Measurements from ENCODE around the gene PID1.

Gene PID1

GRCh38 chr2:229176136-229176535 lies 95.0 kb downstream of the PID1 start:
- H3K27me3 Mint-ChIP-seq = no peaks in the 10 kb centered on the region
- no peak overlapping the region for H3K27ac Mint-ChIP-seq
- H3K36me3 Mint-ChIP-seq = no peaks in the 10 kb centered on the region
- no peaks in the 10 kb centered on the region for H3K4me1 Mint-ChIP-seq (ENCODE audit: low read depth)
- peaks cover 9% of the 10 kb centered on the region for H3K9me3 Mint-ChIP-seq (ENCODE audit: low read depth)
- no peak overlapping the region for H3K4me3 Mint-ChIP-seq

- no peak overlapping the region for H3K27ac Mint-ChIP-seq
- H3K4me1 Mint-ChIP-seq (ENCODE audit: low read depth) = no peaks in the 10 kb centered on the region
- H3K9me3 Mint-ChIP-seq (ENCODE audit: low read depth) = peaks cover 9% of the 10 kb centered on the region
- no peaks in the 10 kb centered on the region for H3K36me3 Mint-ChIP-seq
- no peak overlapping the region for H3K4me3 Mint-ChIP-seq
- H3K27me3 Mint-ChIP-seq = no peaks in the 10 kb centered on the region
Observed at GRCh38 chr2:229175497-229175863, 95.6 kb downstream of the PID1 start.

- H3K27me3 Mint-ChIP-seq = no peaks in the 10 kb centered on the region
- H3K9me3 Mint-ChIP-seq (ENCODE audit: low read depth) = peaks cover 9% of the 10 kb centered on the region
- H3K4me3 Mint-ChIP-seq = no peak overlapping the region
- no peaks in the 10 kb centered on the region for H3K36me3 Mint-ChIP-seq
- H3K27ac Mint-ChIP-seq = no peak overlapping the region
- H3K4me1 Mint-ChIP-seq (ENCODE audit: low read depth) = no peaks in the 10 kb centered on the region
Observed at GRCh38 chr2:229174794-229175496, 96.1 kb downstream of the PID1 start.

GRCh38 chr2:229173825-229174359 lies 97.2 kb downstream of the PID1 start:
- H3K9me3 Mint-ChIP-seq (ENCODE audit: low read depth) = peaks cover 9% of the 10 kb centered on the region
- H3K36me3 Mint-ChIP-seq = no peaks in the 10 kb centered on the region
- H3K4me1 Mint-ChIP-seq (ENCODE audit: low read depth) = no peaks in the 10 kb centered on the region
- no peak overlapping the region for H3K4me3 Mint-ChIP-seq
- H3K27ac Mint-ChIP-seq = no peak overlapping the region
- H3K27me3 Mint-ChIP-seq = no peaks in the 10 kb centered on the region

GRCh38 chr2:229170916-229171315 lies 100.2 kb downstream of the PID1 start:
- no peaks in the 10 kb centered on the region for H3K27me3 Mint-ChIP-seq
- H3K27ac Mint-ChIP-seq = no peak overlapping the region
- H3K36me3 Mint-ChIP-seq = no peaks in the 10 kb centered on the region
- no peaks in the 10 kb centered on the region for H3K4me1 Mint-ChIP-seq (ENCODE audit: low read depth)
- H3K4me3 Mint-ChIP-seq = no peak overlapping the region
- peaks cover 9% of the 10 kb centered on the region for H3K9me3 Mint-ChIP-seq (ENCODE audit: low read depth)

GRCh38 chr2:229170171-229170570 lies 100.9 kb downstream of the PID1 start:
- Mint-ChIP-seq H3K9me3 (ENCODE audit: low read depth) (peaks cover 9% of the 10 kb centered on the region), H3K4me3 (no peak overlapping the region), H3K36me3 (no peaks in the 10 kb centered on the region), H3K4me1 (ENCODE audit: low read depth) (no peaks in the 10 kb centered on the region), H3K27me3 (no peaks in the 10 kb centered on the region), H3K27ac (no peak overlapping the region)

- Mint-ChIP-seq H3K4me3 (no peak overlapping the region), H3K36me3 (no peaks in the 10 kb centered on the region), H3K4me1 (ENCODE audit: low read depth) (no peaks in the 10 kb centered on the region), H3K9me3 (ENCODE audit: low read depth) (peaks cover 6% of the 10 kb centered on the region), H3K27ac (no peak overlapping the region), H3K27me3 (no peaks in the 10 kb centered on the region)
Observed at GRCh38 chr2:229169751-229170150, 101.3 kb downstream of the PID1 start.

GRCh38 chr2:229164545-229165249 lies 106.4 kb downstream of the PID1 start:
- Mint-ChIP-seq H3K27me3 (no peaks in the 10 kb centered on the region), H3K4me1 (ENCODE audit: low read depth) (no peaks in the 10 kb centered on the region), H3K27ac (no peak overlapping the region), H3K9me3 (ENCODE audit: low read depth) (no peaks in the 10 kb centered on the region), H3K4me3 (no peak overlapping the region), H3K36me3 (no peaks in the 10 kb centered on the region)

GRCh38 chr2:229163893-229164292 lies 107.2 kb downstream of the PID1 start:
- Mint-ChIP-seq H3K27ac (no peak overlapping the region), H3K36me3 (no peaks in the 10 kb centered on the region), H3K9me3 (ENCODE audit: low read depth) (no peaks in the 10 kb centered on the region), H3K4me3 (no peak overlapping the region), H3K27me3 (no peaks in the 10 kb centered on the region), H3K4me1 (ENCODE audit: low read depth) (no peaks in the 10 kb centered on the region)

- Mint-ChIP-seq H3K27me3 (no peaks in the 10 kb centered on the region), H3K9me3 (ENCODE audit: low read depth) (no peaks in the 10 kb centered on the region), H3K4me1 (ENCODE audit: low read depth) (no peaks in the 10 kb centered on the region), H3K4me3 (no peak overlapping the region), H3K36me3 (no peaks in the 10 kb centered on the region), H3K27ac (no peak overlapping the region)
Observed at GRCh38 chr2:229162015-229162414, 109.1 kb downstream of the PID1 start.

- Mint-ChIP-seq H3K4me1 (ENCODE audit: low read depth) (no peaks in the 10 kb centered on the region), H3K27ac (no peak overlapping the region), H3K27me3 (no peaks in the 10 kb centered on the region), H3K36me3 (no peaks in the 10 kb centered on the region), H3K9me3 (ENCODE audit: low read depth) (no peaks in the 10 kb centered on the region), H3K4me3 (no peak overlapping the region)
Observed at GRCh38 chr2:229160984-229161383, 110.1 kb downstream of the PID1 start.

GRCh38 chr2:229160180-229160579 lies 110.9 kb downstream of the PID1 start:
- H3K4me3 Mint-ChIP-seq = no peak overlapping the region

GRCh38 chr2:229159405-229159804 lies 111.7 kb downstream of the PID1 start:
- Mint-ChIP-seq H3K36me3 (no peaks in the 10 kb centered on the region), H3K27ac (no peak overlapping the region), H3K9me3 (ENCODE audit: low read depth) (no peaks in the 10 kb centered on the region), H3K4me3 (no peak overlapping the region), H3K4me1 (ENCODE audit: low read depth) (no peaks in the 10 kb centered on the region), H3K27me3 (no peaks in the 10 kb centered on the region)

More at GRCh38 chr2:229160180-229160579, 110.9 kb downstream of the PID1 start:
- no peak overlapping the region for H3K27ac Mint-ChIP-seq
- no peaks in the 10 kb centered on the region for H3K36me3 Mint-ChIP-seq
- H3K27me3 Mint-ChIP-seq = no peaks in the 10 kb centered on the region
- no peaks in the 10 kb centered on the region for H3K9me3 Mint-ChIP-seq (ENCODE audit: low read depth)
- H3K4me1 Mint-ChIP-seq (ENCODE audit: low read depth) = no peaks in the 10 kb centered on the region

- no peak overlapping the region for H3K4me3 Mint-ChIP-seq
- H3K9me3 Mint-ChIP-seq (ENCODE audit: low read depth) = no peaks in the 10 kb centered on the region
- H3K27me3 Mint-ChIP-seq = no peaks in the 10 kb centered on the region
- no peak overlapping the region for H3K27ac Mint-ChIP-seq
- no peaks in the 10 kb centered on the region for H3K36me3 Mint-ChIP-seq
- no peaks in the 10 kb centered on the region for H3K4me1 Mint-ChIP-seq (ENCODE audit: low read depth)
Observed at GRCh38 chr2:229154381-229154780, 116.7 kb downstream of the PID1 start.

GRCh38 chr2:229153951-229154350 lies 117.1 kb downstream of the PID1 start:
- no peak overlapping the region for H3K27ac Mint-ChIP-seq
- no peaks in the 10 kb centered on the region for H3K36me3 Mint-ChIP-seq
- H3K4me1 Mint-ChIP-seq (ENCODE audit: low read depth) = no peaks in the 10 kb centered on the region
- no peak overlapping the region for H3K4me3 Mint-ChIP-seq
- no peaks in the 10 kb centered on the region for H3K27me3 Mint-ChIP-seq
- no peaks in the 10 kb centered on the region for H3K9me3 Mint-ChIP-seq (ENCODE audit: low read depth)

Data from activated naive CD8-positive, alpha-beta T cell (primary cell).